ENCODE measurements around the gene NRM.

GRCh38 chr6:30690403-30691207 is at the start of gene NRM:
- TF ChIP-seq, protein P1, sequence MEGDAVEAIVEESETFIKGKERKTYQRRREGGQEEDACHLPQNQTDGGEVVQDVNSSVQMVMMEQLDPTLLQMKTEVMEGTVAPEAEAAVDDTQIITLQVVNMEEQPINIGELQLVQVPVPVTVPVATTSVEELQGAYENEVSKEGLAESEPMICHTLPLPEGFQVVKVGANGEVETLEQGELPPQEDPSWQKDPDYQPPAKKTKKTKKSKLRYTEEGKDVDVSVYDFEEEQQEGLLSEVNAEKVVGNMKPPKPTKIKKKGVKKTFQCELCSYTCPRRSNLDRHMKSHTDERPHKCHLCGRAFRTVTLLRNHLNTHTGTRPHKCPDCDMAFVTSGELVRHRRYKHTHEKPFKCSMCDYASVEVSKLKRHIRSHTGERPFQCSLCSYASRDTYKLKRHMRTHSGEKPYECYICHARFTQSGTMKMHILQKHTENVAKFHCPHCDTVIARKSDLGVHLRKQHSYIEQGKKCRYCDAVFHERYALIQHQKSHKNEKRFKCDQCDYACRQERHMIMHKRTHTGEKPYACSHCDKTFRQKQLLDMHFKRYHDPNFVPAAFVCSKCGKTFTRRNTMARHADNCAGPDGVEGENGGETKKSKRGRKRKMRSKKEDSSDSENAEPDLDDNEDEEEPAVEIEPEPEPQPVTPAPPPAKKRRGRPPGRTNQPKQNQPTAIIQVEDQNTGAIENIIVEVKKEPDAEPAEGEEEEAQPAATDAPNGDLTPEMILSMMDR (conservative IDR thresholded peaks at IDR 0.05): no peak
- TF ChIP-seq ZFX (IDR thresholded peaks at IDR 0.05): no peak
